HCT116 (cell line): Measurements from ENCODE around the gene SGTB. TPM values are rescaled to one million over a fixed set of nuclear protein-coding genes. Genes with fewer than 3 reads are reported as not detected.

Source experiments
- ATAC-seq: fragments of 200-7000 bp; cut with Tn5 transposase; 2 replicates; pipeline ENCODE4 v1.9.1; 2020; ENCODE audit warnings: mild to moderate bottlenecking, moderate library complexity
- BruUV-seq: library from RNA; stranded (reverse); fragments of 400-500 nt; replicated peaks from 2 replicates; lab custom pipeline; 2021; lab: Mats Ljungman, UMichigan
- CTCF ChIA-PET: fragments of 300-600 bp; sonication (Branson Sonifier 250); formaldehyde crosslinking; loops from one replicate; lab custom pipeline; 2021; ENCODE audit warnings: antibody characterized with exemption; lab: Charles Lee
- POLR2A ChIA-PET: fragments of 300-600, 350-600 bp; sonication (Branson Sonifier 250); formaldehyde crosslinking; loops from one replicate; lab custom pipeline; 2021; ENCODE audit warnings: antibody characterized with exemption; lab: Charles Lee
- RAD21 ChIA-PET, 2 experiments: fragments of 300-600 bp; sonication (Branson Sonifier 250); formaldehyde crosslinking; loops; one replicate each; lab custom pipeline; 2023; ENCODE audit warnings: low total read pairs in 2 of 2; ENCODE audit not compliant: uncharacterized antibody in 2 of 2, unreplicated experiment in 2 of 2, low non-redundant PET in 1 of 2; lab: Charles Lee
- DNase-seq: peaks from one replicate; pipeline ENCODE4 v3.0.0-alpha.2; 2010; ENCODE audit warnings: low read depth, low spot score
- H2AFZ ChIP-seq: fragments of 200-600 bp; shearing (Covaris generic), sonication (generic); 2 replicates; pipeline ENCODE4 v1.6.1; 2017; ENCODE audit warnings: low read depth, mixed run types, mixed read lengths, antibody characterized with exemption, low read length; ENCODE audit not compliant: poor library complexity, severe bottlenecking
- H3K27ac ChIP-seq: 2 replicates; pipeline ENCODE4 v1.5.1; 2012; ENCODE audit warnings: low read depth, low read length
- H3K27me3 ChIP-seq: fragments of 200-600 bp; sonication (generic); 2 replicates; pipeline ENCODE4 v1.6.1; 2016; ENCODE audit warnings: mixed run types, low read length, mixed read lengths; ENCODE audit not compliant: insufficient read depth
- H3K36me3 ChIP-seq, 2 experiments: fragments of 200-500 bp in 1 of 2; fragments of 200-600 bp in 1 of 2; sonication (Bioruptor generic) in 1 of 2; sonication (generic) in 1 of 2; 2 replicates each; pipeline versions ENCODE4 v1.5.1 to v1.6.1; 2014 to 2016; ENCODE audit warnings: low read length in 2 of 2, inconsistent platforms in 1 of 2, mixed read lengths in 1 of 2, mixed run types in 1 of 2; ENCODE audit not compliant: insufficient read depth in 2 of 2, control insufficient read depth in 1 of 2
- H3K4me1 ChIP-seq, 2 experiments: fragments of 200-600 bp in 1 of 2; sonication (generic) in 1 of 2; 2 replicates each; pipeline versions ENCODE4 v1.5.1 to v1.6.1; 2012 to 2017; ENCODE audit warnings: low read length in 2 of 2, inconsistent platforms in 1 of 2, mild to moderate bottlenecking in 1 of 2, mixed read lengths in 1 of 2, mixed run types in 1 of 2, moderate library complexity in 1 of 2; ENCODE audit not compliant: insufficient read depth in 2 of 2, control insufficient read depth in 1 of 2
- H3K4me2 ChIP-seq: fragments of 200-600 bp; sonication (generic); 2 replicates; pipeline ENCODE4 v1.6.1; 2017; ENCODE audit warnings: mixed run types, low read length, mixed read lengths
- H3K4me3 ChIP-seq, 2 experiments: fragments of 200-600 bp in 1 of 2; sonication (generic) in 1 of 2; replicated peaks in 1 of 2; 2 replicates each; pipeline ENCODE4 v1.5.1; 2011 to 2016; ENCODE audit warnings: low read length in 2 of 2, control low read depth in 1 of 2, low read depth in 1 of 2, mild to moderate bottlenecking in 1 of 2, mixed read lengths in 1 of 2, mixed run types in 1 of 2
- H3K79me2 ChIP-seq: fragments of 200-600 bp; sonication (generic); 2 replicates; pipeline ENCODE4 v1.6.1; 2017; ENCODE audit warnings: mild to moderate bottlenecking, mixed run types, low read length, moderate library complexity, mixed read lengths; ENCODE audit not compliant: insufficient read depth
- H3K9ac ChIP-seq: fragments of 200-600 bp; sonication (generic); 2 replicates; pipeline ENCODE4 v1.6.1; 2016; ENCODE audit warnings: low read length, mixed read lengths
- H3K9me2 ChIP-seq: fragments of 200-600 bp; sonication (generic), shearing (Covaris generic); 2 replicates; pipeline ENCODE4 v1.6.1; 2017; ENCODE audit warnings: mixed run types, mild to moderate bottlenecking, moderate library complexity; ENCODE audit not compliant: insufficient read depth
- H3K9me3 ChIP-seq, 2 experiments: fragments of 200-500 bp in 1 of 2; fragments of 200-600 bp in 1 of 2; sonication (Bioruptor generic) in 1 of 2; sonication (generic) in 1 of 2; 2 replicates each; pipeline ENCODE4 v1.6.1; 2014 to 2017; ENCODE audit warnings: low read length in 2 of 2, mixed read lengths in 2 of 2, inconsistent platforms in 1 of 2, low read depth in 1 of 2, mild to moderate bottlenecking in 1 of 2, mixed run types in 1 of 2, moderate library complexity in 1 of 2; ENCODE audit not compliant: control insufficient read depth in 1 of 2, insufficient read depth in 1 of 2
- H4K20me1 ChIP-seq: fragments of 200-600 bp; sonication (generic), shearing (Covaris generic); 2 replicates; pipeline ENCODE4 v1.6.1; 2017; ENCODE audit warnings: mixed run types, mild to moderate bottlenecking, moderate library complexity; ENCODE audit not compliant: insufficient read depth
- ATF3 ChIP-seq: IDR thresholded peaks from 2 replicates; pipeline ENCODE4 v1.6.1; 2012
- CTCF ChIP-seq, 3 experiments: fragments of 200-600 bp in 1 of 3; sonication (generic) in 1 of 3; IDR thresholded peaks in 2 of 3; conservative IDR thresholded peaks in 1 of 3; 2 replicates each; pipeline ENCODE4 v1.5.1; 2012 to 2017; ENCODE audit warnings: low read depth in 2 of 3, low read length in 2 of 3, antibody characterized with exemption in 1 of 3, borderline replicate concordance in 1 of 3, control low read depth in 1 of 3, mild to moderate bottlenecking in 1 of 3, mixed read lengths in 1 of 3, mixed run types in 1 of 3, moderate library complexity in 1 of 3; ENCODE audit not compliant: insufficient read depth in 1 of 3
- ELF1 ChIP-seq: IDR thresholded peaks from 2 replicates; pipeline ENCODE4 v1.6.1; 2012; ENCODE audit warnings: low read depth, borderline replicate concordance
- POLR2A ChIP-seq: IDR thresholded peaks from 2 replicates; pipeline ENCODE4 v1.7.0; 2011; ENCODE audit warnings: borderline replicate concordance; ENCODE audit not compliant: insufficient read depth, insufficient read length; ENCODE audit errors: extremely low read depth
- RAD21 ChIP-seq: IDR thresholded peaks from 2 replicates; pipeline ENCODE4 v1.6.1; 2012; ENCODE audit warnings: low read depth, mild to moderate bottlenecking
- SIN3A ChIP-seq: IDR thresholded peaks from 2 replicates; pipeline ENCODE4 v1.6.1; 2012; ENCODE audit warnings: low read depth
- ZNF274 ChIP-seq: fragments of 200-500 bp; sonication (Bioruptor generic); IDR thresholded peaks from 2 replicates; pipeline ENCODE4 v1.6.1; 2014; ENCODE audit warnings: mild to moderate bottlenecking, low read depth, low read length, inconsistent platforms
- intact Hi-C: fragments of 100-400 bp; cut with micrococcal nuclease; formaldehyde crosslinking; loops from 2 replicates; pipeline ENCODE4 v1.10.0; 2022
- total RNA-seq: library from RNA; stranded (reverse); gene quantifications from one replicate; pipeline ENCODE4 v1.2.1, GENCODE V29; 2021; ENCODE audit not compliant: unreplicated experiment
- TF ChIP-seq, protein P1 (sequence below): IDR thresholded peaks from 2 replicates; pipeline ENCODE4 v1.6.1; 2011; ENCODE audit warnings: mild to moderate bottlenecking, low read length, moderate library complexity; ENCODE audit not compliant: insufficient replicate concordance; ENCODE audit errors: extremely low read depth
- TF ChIP-seq, protein P2 (sequence below): IDR thresholded peaks from 2 replicates; pipeline ENCODE4 v1.6.1; 2012; ENCODE audit warnings: low read depth

Gene SGTB
- total RNA-seq, 1 experiment from 2014 or later = 12.6 TPM

- POLR2A ChIA-PET = no interaction called here
- Histone ChIP-seq H3K9ac (no peak overlapping the region), H3K36me3 (no peaks in the 10 kb centered on the region), H3K79me2 (peaks cover 86% of the 10 kb centered on the region), H4K20me1 (no peaks in the 10 kb centered on the region), H3K4me1 (peaks cover 6 to 22% of the 10 kb centered on the region in 2 experiments), H3K27ac (no peak overlapping the region), H3K4me3 (no peak overlapping the region), H3K9me3 (no peaks in the 10 kb centered on the region), H3K9me2 (no peaks in the 10 kb centered on the region), H3K27me3 (no peaks in the 10 kb centered on the region), H2AFZ (no peak overlapping the region), H3K4me2 (no peak overlapping the region)
- TF ChIP-seq ELF1 = no peak
- no peak for TF ChIP-seq RAD21
- no peak for TF ChIP-seq SIN3A
- TF ChIP-seq, protein P1, sequence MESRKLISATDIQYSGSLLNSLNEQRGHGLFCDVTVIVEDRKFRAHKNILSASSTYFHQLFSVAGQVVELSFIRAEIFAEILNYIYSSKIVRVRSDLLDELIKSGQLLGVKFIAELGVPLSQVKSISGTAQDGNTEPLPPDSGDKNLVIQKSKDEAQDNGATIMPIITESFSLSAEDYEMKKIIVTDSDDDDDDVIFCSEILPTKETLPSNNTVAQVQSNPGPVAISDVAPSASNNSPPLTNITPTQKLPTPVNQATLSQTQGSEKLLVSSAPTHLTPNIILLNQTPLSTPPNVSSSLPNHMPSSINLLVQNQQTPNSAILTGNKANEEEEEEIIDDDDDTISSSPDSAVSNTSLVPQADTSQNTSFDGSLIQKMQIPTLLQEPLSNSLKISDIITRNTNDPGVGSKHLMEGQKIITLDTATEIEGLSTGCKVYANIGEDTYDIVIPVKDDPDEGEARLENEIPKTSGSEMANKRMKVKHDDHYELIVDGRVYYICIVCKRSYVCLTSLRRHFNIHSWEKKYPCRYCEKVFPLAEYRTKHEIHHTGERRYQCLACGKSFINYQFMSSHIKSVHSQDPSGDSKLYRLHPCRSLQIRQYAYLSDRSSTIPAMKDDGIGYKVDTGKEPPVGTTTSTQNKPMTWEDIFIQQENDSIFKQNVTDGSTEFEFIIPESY = no peak
- DNase-seq (no peak), ATAC-seq (no peak)
- intact Hi-C loops = no loop called here
- BruUV-seq = no TSS peak
- CTCF ChIA-PET = no interaction called here
- RAD21 ChIA-PET = no interaction called here
Observed at GRCh38 chr5:65739162-65739561, 17.3 kb upstream of the SGTB start.

DNA sequence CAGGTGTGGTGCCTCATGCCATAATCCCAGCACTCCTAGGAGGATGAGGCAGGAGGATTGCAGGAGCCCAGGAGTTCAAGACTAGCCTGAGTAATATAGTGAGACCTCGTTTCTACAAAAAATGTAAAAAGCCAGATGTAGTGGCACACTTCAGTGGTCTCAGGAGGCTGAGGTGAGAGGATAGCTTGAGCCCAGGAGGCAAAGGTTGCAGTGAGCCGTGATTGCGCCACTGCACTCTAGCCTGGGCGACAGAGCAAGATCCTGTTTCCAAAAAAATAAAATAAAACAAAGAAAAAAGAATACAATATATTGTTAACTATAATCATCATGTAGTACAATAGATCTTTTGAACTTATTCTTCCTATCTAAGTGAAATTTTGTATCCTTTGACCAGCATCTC is 16.4 kb upstream of the SGTB start:
- ChIA-PET CTCF (no interaction called here), POLR2A (no interaction called here), RAD21 (no interaction called here)
- DNase-seq (no peak), ATAC-seq (no peak)
- H3K27me3 ChIP-seq = no peaks in the 10 kb centered on the region
- H3K9ac ChIP-seq = no peak overlapping the region
- intact Hi-C loops = no loop called here
- no peaks in the 10 kb centered on the region for H3K36me3 ChIP-seq
- no peak overlapping the region for H3K4me2 ChIP-seq
- H3K79me2 ChIP-seq = peaks cover 79% of the 10 kb centered on the region
- H3K27ac ChIP-seq = no peak overlapping the region
- BruUV-seq = no TSS peak
- H3K9me2 ChIP-seq = no peaks in the 10 kb centered on the region
- H3K4me1 ChIP-seq = peaks cover 6 to 22% of the 10 kb centered on the region in 2 experiments
- H3K4me3 ChIP-seq = no peak overlapping the region
- TF ChIP-seq CTCF (IDR thresholded peaks at IDR 0.05 in 2 of 3, conservative IDR thresholded peaks at IDR 0.05 in 1 of 3; ENCODE audit: borderline replicate concordance in 1 of 3, insufficient read depth in 1 of 3, low read depth in 2 of 3, low read length in 2 of 3) (no peak), POLR2A (no peak), ZNF274 (no peak), ATF3 (no peak)
- TF ChIP-seq, protein P2, sequence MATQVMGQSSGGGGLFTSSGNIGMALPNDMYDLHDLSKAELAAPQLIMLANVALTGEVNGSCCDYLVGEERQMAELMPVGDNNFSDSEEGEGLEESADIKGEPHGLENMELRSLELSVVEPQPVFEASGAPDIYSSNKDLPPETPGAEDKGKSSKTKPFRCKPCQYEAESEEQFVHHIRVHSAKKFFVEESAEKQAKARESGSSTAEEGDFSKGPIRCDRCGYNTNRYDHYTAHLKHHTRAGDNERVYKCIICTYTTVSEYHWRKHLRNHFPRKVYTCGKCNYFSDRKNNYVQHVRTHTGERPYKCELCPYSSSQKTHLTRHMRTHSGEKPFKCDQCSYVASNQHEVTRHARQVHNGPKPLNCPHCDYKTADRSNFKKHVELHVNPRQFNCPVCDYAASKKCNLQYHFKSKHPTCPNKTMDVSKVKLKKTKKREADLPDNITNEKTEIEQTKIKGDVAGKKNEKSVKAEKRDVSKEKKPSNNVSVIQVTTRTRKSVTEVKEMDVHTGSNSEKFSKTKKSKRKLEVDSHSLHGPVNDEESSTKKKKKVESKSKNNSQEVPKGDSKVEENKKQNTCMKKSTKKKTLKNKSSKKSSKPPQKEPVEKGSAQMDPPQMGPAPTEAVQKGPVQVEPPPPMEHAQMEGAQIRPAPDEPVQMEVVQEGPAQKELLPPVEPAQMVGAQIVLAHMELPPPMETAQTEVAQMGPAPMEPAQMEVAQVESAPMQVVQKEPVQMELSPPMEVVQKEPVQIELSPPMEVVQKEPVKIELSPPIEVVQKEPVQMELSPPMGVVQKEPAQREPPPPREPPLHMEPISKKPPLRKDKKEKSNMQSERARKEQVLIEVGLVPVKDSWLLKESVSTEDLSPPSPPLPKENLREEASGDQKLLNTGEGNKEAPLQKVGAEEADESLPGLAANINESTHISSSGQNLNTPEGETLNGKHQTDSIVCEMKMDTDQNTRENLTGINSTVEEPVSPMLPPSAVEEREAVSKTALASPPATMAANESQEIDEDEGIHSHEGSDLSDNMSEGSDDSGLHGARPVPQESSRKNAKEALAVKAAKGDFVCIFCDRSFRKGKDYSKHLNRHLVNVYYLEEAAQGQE = no peak
- no peak overlapping the region for H2AFZ ChIP-seq
- H4K20me1 ChIP-seq = no peaks in the 10 kb centered on the region
- no peaks in the 10 kb centered on the region for H3K9me3 ChIP-seq
